CD14-positive monocyte (primary cell): Measurements from ENCODE around the gene STX8. TPM values are rescaled to one million over a fixed set of nuclear protein-coding genes. Genes with fewer than 3 reads are reported as not detected.

ENCODE experiments used
- DNase-seq, 3 donors: peaks; one replicate each; pipeline ENCODE4 v3.0.0-alpha.2; 2011 to 2022
- H2AFZ ChIP-seq: 2 replicates; pipeline ENCODE4 v1.6.0; 2012; ENCODE audit warnings: mild to moderate bottlenecking, low read depth, low read length, inconsistent platforms; ENCODE audit not compliant: insufficient read depth, poor library complexity, severe bottlenecking
- H3K27ac ChIP-seq, 2 donors: 1 replicate in 1 of 2; 2 replicates in 1 of 2; pipeline ENCODE4 v1.5.1; 2012 to 2013; ENCODE audit warnings: low read length in 2 of 2, control low read depth in 1 of 2, inconsistent platforms in 1 of 2, low read depth in 1 of 2, mild to moderate bottlenecking in 1 of 2
- H3K27me3 ChIP-seq, 2 donors: one replicate each; pipeline versions ENCODE4 v1.6.0 to v1.6.1; 2011 to 2013; ENCODE audit warnings: low read length in 2 of 2; ENCODE audit not compliant: control insufficient read depth in 2 of 2, insufficient read depth in 2 of 2
- H3K36me3 ChIP-seq, 2 donors: replicated peaks in 1 of 2; 1 replicate in 1 of 2; 2 replicates in 1 of 2; pipeline versions ENCODE4 v1.5.1 to v1.6.1; 2012 to 2013; ENCODE audit warnings: low read length in 2 of 2, control low read depth in 1 of 2, inconsistent platforms in 1 of 2, mild to moderate bottlenecking in 1 of 2; ENCODE audit not compliant: insufficient read depth in 2 of 2, control insufficient read depth in 1 of 2
- H3K4me1 ChIP-seq, 2 donors: 1 replicate in 1 of 2; 2 replicates in 1 of 2; pipeline versions ENCODE4 v1.5.1 to v1.6.1; 2012 to 2013; ENCODE audit warnings: low read length in 2 of 2, control low read depth in 1 of 2, inconsistent platforms in 1 of 2, mild to moderate bottlenecking in 1 of 2, moderate library complexity in 1 of 2; ENCODE audit not compliant: insufficient read depth in 2 of 2, control insufficient read depth in 1 of 2
- H3K4me2 ChIP-seq: replicated peaks from 2 replicates; pipeline ENCODE3; 2012; ENCODE audit warnings: low read length, moderate library complexity, mild to moderate bottlenecking; ENCODE audit not compliant: poor library complexity, severe bottlenecking; ENCODE audit errors: extremely low read depth
- H3K4me3 ChIP-seq, 3 experiments: fragments of 200-600 bp in 1 of 3; sonication (generic) in 1 of 3; replicated peaks in 1 of 3; 1 replicate in 2 of 3; 2 replicates in 1 of 3; pipeline ENCODE4 v1.5.1; 2011 to 2013; ENCODE audit warnings: low read length in 3 of 3, mild to moderate bottlenecking in 3 of 3, control low read depth in 2 of 3, low read depth in 2 of 3, inconsistent platforms in 1 of 3, moderate library complexity in 1 of 3
- H3K79me2 ChIP-seq: 2 replicates; pipeline ENCODE4 v1.6.0; 2012; ENCODE audit warnings: mild to moderate bottlenecking, control low read depth, inconsistent platforms, low read length, moderate library complexity; ENCODE audit not compliant: insufficient read depth
- H3K9ac ChIP-seq: 2 replicates; pipeline ENCODE4 v1.6.0; 2017; ENCODE audit warnings: low read length, mild to moderate bottlenecking; ENCODE audit not compliant: insufficient read depth, poor library complexity, severe bottlenecking
- H3K9me3 ChIP-seq, 2 donors: replicated peaks in 1 of 2; 1 replicate in 1 of 2; 2 replicates in 1 of 2; pipeline versions ENCODE4 v1.5.1 to v1.6.1; 2012 to 2013; ENCODE audit warnings: low read length in 2 of 2, control low read depth in 1 of 2; ENCODE audit not compliant: control insufficient read depth in 1 of 2, insufficient read depth in 1 of 2
- H4K20me1 ChIP-seq: 2 replicates; pipeline ENCODE4 v1.6.0; 2012; ENCODE audit warnings: mild to moderate bottlenecking, low read length, control low read depth, moderate library complexity; ENCODE audit not compliant: insufficient read depth
- H3K27ac Mint-ChIP-seq, 7 donors: one replicate each; pipeline ENCODE4 v1.8.0; 2020; ENCODE audit warnings: mild to moderate bottlenecking in 7 of 7, mixed read lengths in 7 of 7, moderate library complexity in 6 of 7, inconsistent platforms in 2 of 7
- H3K27me3 Mint-ChIP-seq, 3 donors: one replicate each; pipeline ENCODE4 v1.8.0; 2021 to 2022; ENCODE audit warnings: low read depth in 3 of 3, mild to moderate bottlenecking in 3 of 3, mixed read lengths in 3 of 3, moderate library complexity in 3 of 3, inconsistent platforms in 1 of 3
- H3K36me3 Mint-ChIP-seq, 2 donors: one replicate each; pipeline ENCODE4 v1.8.0; 2020; ENCODE audit warnings: mixed read lengths in 2 of 2, inconsistent platforms in 1 of 2, mild to moderate bottlenecking in 1 of 2
- H3K4me1 Mint-ChIP-seq: one replicate; pipeline ENCODE4 v1.8.0; 2020; ENCODE audit warnings: mild to moderate bottlenecking, mixed read lengths
- H3K4me3 Mint-ChIP-seq, 2 donors: one replicate each; pipeline ENCODE4 v1.8.0; 2020; ENCODE audit warnings: mild to moderate bottlenecking in 2 of 2, mixed read lengths in 2 of 2, moderate library complexity in 1 of 2
- H3K9me3 Mint-ChIP-seq, 7 donors: one replicate each; pipeline ENCODE4 v1.8.0; 2020 to 2022; ENCODE audit warnings: mixed read lengths in 7 of 7, mild to moderate bottlenecking in 6 of 7, moderate library complexity in 6 of 7, inconsistent platforms in 2 of 7
- CTCF ChIP-seq: fragments of 200-600 bp; IDR thresholded peaks from one replicate; pipeline ENCODE4 v1.8.0; 2022; ENCODE audit warnings: antibody characterized with exemption, mild to moderate bottlenecking
- WGBS: methylation state at CpG from one replicate; pipeline ENCODE4 v1.1.5; 2013; ENCODE audit warnings: missing lambda C conversion rate; ENCODE audit not compliant: insufficient coverage; 5-methylcytosine and 5-hydroxymethylcytosine counted together
- intact Hi-C, 2 donors: fragments of 100-400 bp; cut with micrococcal nuclease; formaldehyde crosslinking; loops; one replicate each; pipeline versions ENCODE4 v1.15.0 to v1.15.1; 2023
- polyA plus RNA-seq, 3 donors: library from polyadenylated mRNA; depleted of rRNA in 1 of 3; unstranded in 2 of 3; stranded (reverse) in 1 of 3; fragments of 300-500 nt in 2 of 3; fragments of >200 nt in 1 of 3; fragmentation: Illumina TruSeq in 2 of 3; gene quantifications; 1 replicate in 2 of 3; 2 replicates in 1 of 3; pipeline ENCODE4 v1.2.3, GENCODE V29; 2012 to 2021

Gene STX8
- polyA plus RNA-seq, 3 donors, result 44.4 to 170 (median 142) TPM

GRCh38 chr17:9513266-9513665 is 62.4 kb downstream of the STX8 start:
- Histone ChIP-seq H3K27me3 (no peaks in the 10 kb centered on the region), H3K4me3 (no peak overlapping the region), H3K36me3 (no peaks in the 10 kb centered on the region), H2AFZ (no peak overlapping the region), H3K9me3 (peaks cover 9 to 10% of the 10 kb centered on the region in 2 donors), H3K9ac (no peak overlapping the region), H3K4me1 (no peaks in the 10 kb centered on the region), H4K20me1 (no peaks in the 10 kb centered on the region), H3K4me2 (no peak overlapping the region), H3K27ac (no peak overlapping the region), H3K79me2 (no peaks in the 10 kb centered on the region)
- no peak for DNase-seq
- TF ChIP-seq CTCF, result no peak
- Mint-ChIP-seq H3K4me3 (no peak overlapping the region), H3K9me3 (peaks cover 8 to 19% (median 16%) of the 10 kb centered on the region in 7 donors), H3K27ac (no peak overlapping the region), H3K27me3 (peaks cover 0 to 2% (median 0%) of the 10 kb centered on the region in 3 donors), H3K36me3 (peaks cover 0 to 19% of the 10 kb centered on the region in 2 donors), H3K4me1 (no peaks in the 10 kb centered on the region)
- no CpG with 5 or more reads among the region's 2 CpGs for WGBS
- intact Hi-C loops, result no loop called here

- Mint-ChIP-seq H3K4me1 (no peaks in the 10 kb centered on the region), H3K27ac (no peak overlapping the region), H3K9me3 (peaks cover 11 to 22% (median 20%) of the 10 kb centered on the region in 7 donors), H3K27me3 (peaks cover 0 to 2% (median 0%) of the 10 kb centered on the region in 3 donors), H3K4me3 (no peak overlapping the region), H3K36me3 (peaks cover 0 to 25% of the 10 kb centered on the region in 2 donors)
- no peak overlapping the region for H2AFZ ChIP-seq
- H3K27ac ChIP-seq, result no peak overlapping the region
- H3K4me2 ChIP-seq, result no peak overlapping the region
- H3K9ac ChIP-seq, result no peak overlapping the region
- H3K36me3 ChIP-seq, result no peaks in the 10 kb centered on the region
- H3K4me3 ChIP-seq, result no peak overlapping the region
- no peaks in the 10 kb centered on the region for H3K79me2 ChIP-seq
- no peaks in the 10 kb centered on the region for H4K20me1 ChIP-seq
- WGBS, result 100% methylated on average over 2 of the region's 4 CpGs
- no peak for DNase-seq
- TF ChIP-seq CTCF, result no peak
- no peaks in the 10 kb centered on the region for H3K4me1 ChIP-seq
- intact Hi-C loops, result no loop called here
- H3K27me3 ChIP-seq, result no peaks in the 10 kb centered on the region
- H3K9me3 ChIP-seq, result peaks cover 11 to 13% of the 10 kb centered on the region in 2 donors
Measured at GRCh38 chr17:9512323-9513168, 63.1 kb downstream of the STX8 start.
